H9 (cell line): ENCODE data around the gene ROR1. TPM values are rescaled to one million over a fixed set of nuclear protein-coding genes. Genes with fewer than 3 reads are reported as not detected.
A peak's percentile ranks its signal among the peaks of the same experiment; 100 is the strongest.

Source experiments
- DNase-seq: peaks from one replicate; pipeline ENCODE4 v3.0.0-alpha.2; 2017
- H2AFZ ChIP-seq: one replicate; pipeline ENCODE4 v1.6.1; 2013; ENCODE audit warnings: mild to moderate bottlenecking, low read length, control low read depth, moderate library complexity
- H2AK5ac ChIP-seq: 2 replicates; pipeline ENCODE4 v1.6.1; 2013; ENCODE audit warnings: low read length, control low read depth, mixed read lengths; ENCODE audit not compliant: insufficient read length
- H2BK120ac ChIP-seq: one replicate; pipeline ENCODE4 v1.6.1; 2013; ENCODE audit warnings: low read depth, mild to moderate bottlenecking, low read length, control low read depth, inconsistent platforms; ENCODE audit not compliant: poor library complexity, severe bottlenecking
- H2BK12ac ChIP-seq: 2 replicates; pipeline ENCODE4 v1.6.1; 2013; ENCODE audit warnings: low read length, control low read depth, mixed read lengths, low read depth; ENCODE audit not compliant: insufficient read length
- H2BK15ac ChIP-seq: 2 replicates; pipeline ENCODE4 v1.6.1; 2013; ENCODE audit warnings: low read depth, low read length, control low read depth
- H2BK20ac ChIP-seq: one replicate; pipeline ENCODE4 v1.6.1; 2013; ENCODE audit warnings: low read depth, mild to moderate bottlenecking, low read length, control low read depth, inconsistent platforms; ENCODE audit not compliant: poor library complexity, severe bottlenecking
- H2BK5ac ChIP-seq: 2 replicates; pipeline ENCODE4 v1.6.1; 2013; ENCODE audit warnings: low read length, control low read depth, mixed read lengths; ENCODE audit not compliant: insufficient read length
- H3K14ac ChIP-seq: 2 replicates; pipeline ENCODE4 v1.6.1; 2013; ENCODE audit warnings: low read length, control low read depth; ENCODE audit not compliant: insufficient read depth
- H3K18ac ChIP-seq: 2 replicates; pipeline ENCODE4 v1.6.1; 2013; ENCODE audit warnings: low read depth, mild to moderate bottlenecking, mixed read lengths, low read length, control low read depth; ENCODE audit not compliant: insufficient read length
- H3K23ac ChIP-seq: 2 replicates; pipeline ENCODE4 v1.6.1; 2013; ENCODE audit warnings: low read length, control low read depth, mixed read lengths, low read depth; ENCODE audit not compliant: insufficient read length
- H3K23me2 ChIP-seq: 2 replicates; pipeline ENCODE4 v1.6.1; 2013; ENCODE audit warnings: low read depth, mild to moderate bottlenecking, mixed read lengths, low read length, control low read depth; ENCODE audit not compliant: insufficient read length, poor library complexity, severe bottlenecking
- H3K27ac ChIP-seq: 2 replicates; pipeline ENCODE4 v1.5.1; 2013; ENCODE audit warnings: low read length, control low read depth, mixed read lengths, low read depth; ENCODE audit not compliant: insufficient read length
- H3K27me3 ChIP-seq: 2 replicates; pipeline ENCODE4 v1.6.1; 2013; ENCODE audit warnings: low read length, control low read depth, inconsistent platforms; ENCODE audit not compliant: insufficient read depth
- H3K4ac ChIP-seq: 2 replicates; pipeline ENCODE4 v1.6.1; 2013; ENCODE audit warnings: low read depth, mild to moderate bottlenecking, control low read depth, inconsistent platforms, low read length, moderate library complexity
- H3K4me1 ChIP-seq: 2 replicates; pipeline ENCODE4 v1.6.1; 2013; ENCODE audit warnings: low read length, control low read depth, inconsistent platforms; ENCODE audit not compliant: insufficient read depth
- H3K4me2 ChIP-seq: 2 replicates; pipeline ENCODE4 v1.6.1; 2013; ENCODE audit warnings: low read length, control low read depth, mixed read lengths; ENCODE audit not compliant: insufficient read length, insufficient read depth
- H3K56ac ChIP-seq: 2 replicates; pipeline ENCODE4 v1.6.1; 2013; ENCODE audit warnings: low read depth, mild to moderate bottlenecking, mixed read lengths, low read length, control low read depth; ENCODE audit not compliant: insufficient read length
- H3K79me1 ChIP-seq: 2 replicates; pipeline ENCODE4 v1.6.1; 2013; ENCODE audit warnings: low read depth, mild to moderate bottlenecking, moderate library complexity, low read length, control low read depth, inconsistent platforms; ENCODE audit not compliant: insufficient read depth, poor library complexity, severe bottlenecking
- H3K79me2 ChIP-seq: 2 replicates; pipeline ENCODE4 v1.6.1; 2013; ENCODE audit warnings: low read length, control low read depth, inconsistent platforms; ENCODE audit not compliant: insufficient read depth
- H3K9ac ChIP-seq: 2 replicates; pipeline ENCODE4 v1.6.1; 2013; ENCODE audit warnings: low read length, control low read depth, mixed read lengths; ENCODE audit not compliant: insufficient read length; ENCODE audit errors: extremely low read depth
- H3K9me3 ChIP-seq: one replicate; pipeline ENCODE4 v1.6.1; 2013; ENCODE audit warnings: low read depth, low read length, inconsistent platforms; ENCODE audit not compliant: control insufficient read depth
- H3T11ph ChIP-seq: one replicate; pipeline ENCODE4 v1.6.1; 2013; ENCODE audit warnings: mild to moderate bottlenecking, low read length, control low read depth, inconsistent platforms
- H4K20me1 ChIP-seq: one replicate; pipeline ENCODE4 v1.6.1; 2013; ENCODE audit not compliant: control insufficient read depth, insufficient read length, insufficient read depth
- H4K5ac ChIP-seq: 2 replicates; pipeline ENCODE4 v1.6.1; 2013; ENCODE audit warnings: low read depth, mild to moderate bottlenecking, mixed read lengths, low read length, control low read depth; ENCODE audit not compliant: insufficient read length
- H4K8ac ChIP-seq: replicated peaks from 2 replicates; pipeline ENCODE4 v1.6.1; 2013; ENCODE audit warnings: low read length, control low read depth, mixed read lengths, low read depth; ENCODE audit not compliant: insufficient read length
- H4K91ac ChIP-seq: 2 replicates; pipeline ENCODE4 v1.6.1; 2013; ENCODE audit warnings: low read depth, mild to moderate bottlenecking, moderate library complexity, mixed read lengths, low read length, control low read depth; ENCODE audit not compliant: insufficient read length
- H3K27ac Mint-ChIP-seq, 3 experiments: 2 replicates in 2 of 3; 3 replicates in 1 of 3; pipeline ENCODE4 v1.8.0; 2020 to 2021; ENCODE audit warnings: mixed read lengths in 3 of 3, mild to moderate bottlenecking in 1 of 3, moderate library complexity in 1 of 3
- H3K27me3 Mint-ChIP-seq: 2 replicates; pipeline ENCODE4 v1.8.0; 2021; ENCODE audit warnings: low read depth, mild to moderate bottlenecking, moderate library complexity, mixed read lengths
- H3K36me3 Mint-ChIP-seq, 3 experiments: 2 replicates in 2 of 3; 3 replicates in 1 of 3; pipeline ENCODE4 v1.8.0; 2020 to 2021; ENCODE audit warnings: low read depth in 3 of 3, mixed read lengths in 3 of 3; ENCODE audit not compliant: insufficient read depth in 1 of 3
- H3K4me1 Mint-ChIP-seq, 2 experiments: 2 replicates each; pipeline ENCODE4 v1.8.0; 2020; ENCODE audit warnings: mixed read lengths in 2 of 2
- H3K4me3 Mint-ChIP-seq, 2 experiments: 2 replicates in 1 of 2; 3 replicates in 1 of 2; pipeline ENCODE4 v1.8.0; 2020 to 2021; ENCODE audit warnings: mild to moderate bottlenecking in 2 of 2, mixed read lengths in 2 of 2, moderate library complexity in 1 of 2
- H3K9me3 Mint-ChIP-seq, 2 experiments: 2 replicates in 1 of 2; 3 replicates in 1 of 2; pipeline ENCODE4 v1.8.0; 2020; ENCODE audit warnings: mild to moderate bottlenecking in 2 of 2, mixed read lengths in 2 of 2, moderate library complexity in 1 of 2
- CTCF ChIP-seq: fragments of 200-600 bp; sonication (generic); conservative IDR thresholded peaks from 3 replicates; pipeline ENCODE4 v1.8.0; 2021; ENCODE audit warnings: antibody characterized with exemption, mild to moderate bottlenecking
- WGBS: extraction: QIAGEN DNeasy Blood & Tissue Kit; methylation state at CpG from one replicate; pipeline ENCODE4 v1.1.7; 2013; ENCODE audit warnings: missing lambda C conversion rate, low lambda C conversion rate, mixed read lengths; ENCODE audit not compliant: insufficient read length; ENCODE audit errors: extremely low coverage; 5-methylcytosine and 5-hydroxymethylcytosine counted together
- total RNA-seq: library from RNA; stranded (reverse); gene quantifications from 2 replicates; pipeline ENCODE4 v1.2.1, GENCODE V29; 2021

ROR1 gene
- total RNA-seq, 1 experiment from 2014 or later: 75.9 TPM

DNA sequence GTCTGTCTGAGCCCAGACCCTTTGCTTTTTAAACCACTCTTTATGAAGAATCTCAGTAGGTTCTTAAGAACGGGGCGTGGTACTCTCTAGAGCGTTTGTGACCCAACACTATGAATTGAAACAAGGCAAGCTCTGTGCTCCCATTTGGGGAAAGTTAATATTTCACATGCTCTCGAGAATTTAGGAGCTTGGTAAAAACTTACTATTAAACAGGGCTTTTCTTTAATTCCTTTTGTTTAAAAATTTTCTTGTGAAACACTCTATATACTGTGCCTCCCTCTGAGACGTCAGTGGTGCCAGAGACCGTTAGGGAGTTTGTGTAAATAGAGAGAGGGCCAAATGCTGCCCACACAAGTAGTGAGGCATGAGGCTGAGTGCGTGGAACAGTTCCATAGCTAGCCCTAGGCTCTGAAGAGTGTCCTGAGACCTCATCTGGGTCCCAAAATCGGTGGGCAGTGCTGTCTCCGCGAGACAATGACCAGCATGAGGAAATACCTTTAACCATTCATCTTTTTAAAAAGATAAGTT, 144.7 kb downstream of the ROR1 start:
- Histone ChIP-seq H3K4me1 (peaks cover 20% of the 10 kb centered on the region; the same call in 1 of the 2 replicates), H4K91ac (no peak overlapping the region), H3T11ph (no peak overlapping the region), H2AFZ (no peak overlapping the region), H3K27me3 (no peaks in the 10 kb centered on the region), H2BK5ac (no peak overlapping the region), H2BK12ac (no peak overlapping the region), H2BK20ac (no peak overlapping the region), H3K9me3 (no peaks in the 10 kb centered on the region), H3K18ac (no peak overlapping the region), H3K23ac (no peak overlapping the region), H3K27ac (no peak overlapping the region), H3K23me2 (no peaks in the 10 kb centered on the region), H3K4ac (no peak overlapping the region), H4K5ac (no peak overlapping the region), H3K4me2 (no peak overlapping the region), H3K79me1 (peaks cover 3% of the 10 kb centered on the region), H3K14ac (no peak overlapping the region), H3K9ac (no peak overlapping the region), H4K20me1 (no peaks in the 10 kb centered on the region), H2BK120ac (no peak overlapping the region), H3K79me2 (peaks cover 14% of the 10 kb centered on the region; the same call in 1 of the 2 replicates), H3K56ac (no peak overlapping the region), H2BK15ac (no peak overlapping the region), H4K8ac (no peak overlapping the region), H2AK5ac (no peak overlapping the region)
- H3K27ac Mint-ChIP-seq: peak overlapping the region in 1 of 3 experiments; percentile 10; a peak in 1 of 7 replicates
- no peaks in the 10 kb centered on the region for H3K9me3 Mint-ChIP-seq
- no peak overlapping the region for H3K4me3 Mint-ChIP-seq
- no peak for DNase-seq
- no peaks in the 10 kb centered on the region for H3K27me3 Mint-ChIP-seq
- TF ChIP-seq CTCF: no peak
- WGBS: no CpG with 5 or more reads among the region's 10 CpGs
- H3K36me3 Mint-ChIP-seq: peaks cover 0 to 4% (median 0%) of the 10 kb centered on the region in 3 experiments; a peak in 3 of 7 replicates
- H3K4me1 Mint-ChIP-seq: peaks cover 74 to 85% of the 10 kb centered on the region in 2 experiments
